Measurements from ENCODE around the gene RSPH6A.

- TF ChIP-seq CTCF (conservative IDR thresholded peaks at IDR 0.05) (no peak), EZH2 (IDR thresholded peaks at IDR 0.05; ENCODE audit: low read depth) (no peak)
Measured at GRCh38 chr19:45764945-45765701, 50.0 kb downstream of the RSPH6A start.

Measured in PC-9 (cell line).